K562 (cell line): ENCODE results near the gene COL4A2. TPM values are rescaled to one million over a fixed set of nuclear protein-coding genes. Genes with fewer than 3 reads are reported as not detected.

Experiments used
- BCLAF1 ChIP-seq, 2 experiments: fragments of 450-650 bp in 1 of 2; IDR thresholded peaks; 2 replicates each; pipeline ENCODE4 v1.6.1; 2011 to 2017; ENCODE audit warnings: low read depth in 2 of 2, antibody characterized with exemption in 1 of 2, borderline replicate concordance in 1 of 2, low read length in 1 of 2, mild to moderate bottlenecking in 1 of 2, mixed read lengths in 1 of 2; ENCODE audit not compliant: control insufficient read depth in 1 of 2
- CEBPG ChIP-seq, 3 experiments: fragments of 200-800 bp in 1 of 3; sonication (Bioruptor generic) in 1 of 3; sonication (generic) in 1 of 3; formaldehyde crosslinking in 1 of 3; IDR thresholded peaks in 2 of 3; conservative IDR thresholded peaks in 1 of 3; 2 replicates each; pipeline versions ENCODE4 v1.6.1 to v1.8.0; 2016 to 2022; ENCODE audit warnings: missing compliant biosample characterization in 2 of 3, missing genetic modification characterization in 2 of 3, mild to moderate bottlenecking in 1 of 3, missing genetic modification reagents in 1 of 3
- CHD1 ChIP-seq: fragments of 200-600 bp; sonication (generic); IDR thresholded peaks from one replicate; pipeline ENCODE4 v1.6.1; 2012; ENCODE audit warnings: mild to moderate bottlenecking, moderate library complexity, low read length, inconsistent platforms
- JUN ChIP-seq, 2 experiments: sonication (generic) in 1 of 2; formaldehyde crosslinking in 1 of 2; IDR thresholded peaks; 2 replicates each; pipeline versions ENCODE4 v1.6.1 to v1.8.0; 2012 to 2022; ENCODE audit warnings: borderline replicate concordance in 2 of 2, mild to moderate bottlenecking in 2 of 2, improper control_type of control experiment in 1 of 2, low read depth in 1 of 2, low read length in 1 of 2, missing genetic modification reagents in 1 of 2
- MAX ChIP-seq: sonication (generic); formaldehyde crosslinking; IDR thresholded peaks from 2 replicates; pipeline ENCODE4 v1.9.0; 2022; ENCODE audit warnings: mild to moderate bottlenecking, missing genetic modification reagents
- PKNOX1 ChIP-seq: fragments of 450-650 bp; IDR thresholded peaks from 2 replicates; pipeline ENCODE4 v1.6.1; 2016
- POLR2AphosphoS2 ChIP-seq: IDR thresholded peaks from 2 replicates; pipeline ENCODE4 v1.6.1; 2012; ENCODE audit warnings: low read length, improper control_type of control experiment
- RBBP5 ChIP-seq: fragments of 200-600 bp; sonication (generic); IDR thresholded peaks from 2 replicates; pipeline ENCODE4 v1.6.1; 2012; ENCODE audit warnings: borderline replicate concordance, mild to moderate bottlenecking, low read length, control low read depth, inconsistent platforms; ENCODE audit not compliant: insufficient read depth, poor library complexity, severe bottlenecking
- SMARCA5 ChIP-seq: fragments of 450-650 bp; IDR thresholded peaks from 2 replicates; pipeline ENCODE4 v1.6.1; 2016
- TAF7 ChIP-seq: fragments of 450-650 bp; IDR thresholded peaks from 2 replicates; pipeline ENCODE4 v1.6.1; 2016; ENCODE audit warnings: missing genetic modification characterization, missing compliant biosample characterization
- TEAD4 ChIP-seq, 2 experiments: sonication (generic) in 1 of 2; formaldehyde crosslinking in 1 of 2; IDR thresholded peaks; 2 replicates each; pipeline versions ENCODE4 v1.6.1 to v1.8.0; 2012 to 2022; ENCODE audit warnings: borderline replicate concordance in 1 of 2, inconsistent platforms in 1 of 2, low read length in 1 of 2, mild to moderate bottlenecking in 1 of 2, missing genetic modification reagents in 1 of 2
- ZNF318 ChIP-seq, 2 experiments: fragments of 450-650 bp; IDR thresholded peaks; 2 replicates each; pipeline ENCODE4 v1.6.1; 2016; ENCODE audit warnings: mild to moderate bottlenecking in 2 of 2, borderline replicate concordance in 1 of 2, low read depth in 1 of 2, moderate library complexity in 1 of 2
- polyA plus RNA-seq, 8 experiments: library from polyadenylated mRNA; depleted of rRNA in 4 of 8; stranded (reverse) in 5 of 8; unstranded in 3 of 8; fragments of >200 nt; fragmentation: Nextera tagmentation in 2 of 8; fragmentation: Illumina TruSeq in 1 of 8; extraction: Ambion mirVana in 2 of 8; extraction: Trizol in 1 of 8; gene quantifications; 2 replicates each; pipeline versions ENCODE4 v1.2.1 to v1.2.3, GENCODE V29; 2011 to 2014; ENCODE audit warnings: inconsistent platforms in 1 of 8, missing spikeins in 1 of 8
- total RNA-seq, 7 experiments: library from RNA; depleted of rRNA in 6 of 7; stranded (reverse); fragments of >200 nt in 6 of 7; fragmentation: Illumina TruSeq in 2 of 7; extraction: Trizol in 2 of 7; gene quantifications; 2 replicates each; pipeline versions ENCODE4 v1.2.1 to v1.2.3, GENCODE V29; 2011 to 2021; ENCODE audit warnings: low replicate concordance in 1 of 7

The COL4A2 gene
- total and polyA plus RNA-seq, 9 of the 15 experiments (the other 6 are each of a cell fraction or from before 2014, with no cell fraction given), result 0.13 to 15.2 (median 8.1) TPM

GRCh38 chr13:110471833-110472162, 164.7 kb downstream of the COL4A2 start (continued):
- TF ChIP-seq ZNF318 (IDR thresholded peaks at IDR 0.05; ENCODE audit: borderline replicate concordance in 1 of 2, low read depth in 1 of 2) (peak in 1 of 2 experiments; percentile 96; a peak in 2 of 4 replicates), MAX (CRISPR knock-in tag) (no peak), JUN (IDR thresholded peaks at IDR 0.05; ENCODE audit: borderline replicate concordance, low read depth, low read length) (peak; percentile 48; the same call in 1 of the 2 replicates), JUN (CRISPR knock-in tag; IDR thresholded peaks at IDR 0.05; ENCODE audit: borderline replicate concordance) (no peak), POLR2AphosphoS2 (no peak), CHD1 (no peak), TEAD4 (IDR thresholded peaks at IDR 0.05; ENCODE audit: low read length) (0 out of 2 replicates have a peak, but pooled peaks have one; percentile 36), TEAD4 (CRISPR knock-in tag; IDR thresholded peaks at IDR 0.05; ENCODE audit: borderline replicate concordance) (no peak), BCLAF1 (IDR thresholded peaks at IDR 0.05; ENCODE audit: borderline replicate concordance in 1 of 2, control insufficient read depth in 1 of 2, low read depth in 2 of 2, low read length in 1 of 2) (no peak), TAF7 (tag) (no peak), CEBPG (CRISPR knock-in tag; IDR thresholded peaks at IDR 0.05) (no peak), CEBPG (tag; conservative IDR thresholded peaks at IDR 0.05 in 1 of 2, IDR thresholded peaks at IDR 0.05 in 1 of 2) (no peak), SMARCA5 (no peak), RBBP5 (no peak), PKNOX1 (peak; percentile 77)
